ENCODE data around the gene TYMP.

DNA sequence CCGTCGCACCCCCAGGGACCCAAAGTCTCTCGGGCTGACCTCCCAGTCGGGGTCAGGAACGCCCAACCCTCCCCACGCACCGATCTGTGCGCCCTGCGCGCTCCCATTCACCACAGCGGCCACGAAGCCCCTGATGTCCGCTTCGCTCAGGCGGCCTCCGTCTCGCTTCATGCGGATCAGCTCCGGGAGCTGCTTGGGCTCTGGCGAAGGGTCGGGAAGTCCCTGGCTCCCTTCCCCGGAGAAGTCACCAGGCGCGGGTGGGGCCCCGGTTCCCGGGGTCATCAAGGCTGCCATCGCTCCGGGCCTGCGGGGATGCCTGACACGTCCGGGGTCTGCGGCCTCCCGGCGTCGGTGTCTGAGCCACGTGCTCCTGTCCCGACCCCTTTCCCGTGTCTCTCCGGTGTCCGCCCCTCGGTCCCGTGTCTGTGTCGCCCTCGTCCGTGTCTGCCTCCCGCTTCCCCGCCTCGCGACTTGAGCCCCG lies 356 bp downstream of the TYMP start:
- no peak for TF ChIP-seq EZH2 (IDR thresholded peaks at IDR 0.05; ENCODE audit: borderline replicate concordance, insufficient read depth, low read depth, low read length, poor library complexity, severe bottlenecking)
- TF ChIP-seq, protein P1, sequence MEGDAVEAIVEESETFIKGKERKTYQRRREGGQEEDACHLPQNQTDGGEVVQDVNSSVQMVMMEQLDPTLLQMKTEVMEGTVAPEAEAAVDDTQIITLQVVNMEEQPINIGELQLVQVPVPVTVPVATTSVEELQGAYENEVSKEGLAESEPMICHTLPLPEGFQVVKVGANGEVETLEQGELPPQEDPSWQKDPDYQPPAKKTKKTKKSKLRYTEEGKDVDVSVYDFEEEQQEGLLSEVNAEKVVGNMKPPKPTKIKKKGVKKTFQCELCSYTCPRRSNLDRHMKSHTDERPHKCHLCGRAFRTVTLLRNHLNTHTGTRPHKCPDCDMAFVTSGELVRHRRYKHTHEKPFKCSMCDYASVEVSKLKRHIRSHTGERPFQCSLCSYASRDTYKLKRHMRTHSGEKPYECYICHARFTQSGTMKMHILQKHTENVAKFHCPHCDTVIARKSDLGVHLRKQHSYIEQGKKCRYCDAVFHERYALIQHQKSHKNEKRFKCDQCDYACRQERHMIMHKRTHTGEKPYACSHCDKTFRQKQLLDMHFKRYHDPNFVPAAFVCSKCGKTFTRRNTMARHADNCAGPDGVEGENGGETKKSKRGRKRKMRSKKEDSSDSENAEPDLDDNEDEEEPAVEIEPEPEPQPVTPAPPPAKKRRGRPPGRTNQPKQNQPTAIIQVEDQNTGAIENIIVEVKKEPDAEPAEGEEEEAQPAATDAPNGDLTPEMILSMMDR (IDR thresholded peaks at IDR 0.05), result no peak

Measured in B cell (primary cell).